AG10803 (cell line): ENCODE measurements around the gene GPBP1.
"Not testable (repeated sequence)": the region's sequence is repeated elsewhere in the genome, so short reads cannot be mapped to it uniquely, and the experiment has no call there.

Experiments
- DNase-seq: peaks from one replicate; pipeline ENCODE4 v3.0.0; 2010; ENCODE audit warnings: low read depth
- H3K4me3 ChIP-seq: 2 replicates; pipeline ENCODE4 v1.5.1; 2011; ENCODE audit warnings: mild to moderate bottlenecking, low read length, control low read depth
- TF ChIP-seq, protein P1 (sequence below): conservative IDR thresholded peaks from 2 replicates; pipeline ENCODE4 v1.5.1; 2011; ENCODE audit warnings: mild to moderate bottlenecking, low read length, control low read depth, inconsistent platforms

The GPBP1 gene

DNA sequence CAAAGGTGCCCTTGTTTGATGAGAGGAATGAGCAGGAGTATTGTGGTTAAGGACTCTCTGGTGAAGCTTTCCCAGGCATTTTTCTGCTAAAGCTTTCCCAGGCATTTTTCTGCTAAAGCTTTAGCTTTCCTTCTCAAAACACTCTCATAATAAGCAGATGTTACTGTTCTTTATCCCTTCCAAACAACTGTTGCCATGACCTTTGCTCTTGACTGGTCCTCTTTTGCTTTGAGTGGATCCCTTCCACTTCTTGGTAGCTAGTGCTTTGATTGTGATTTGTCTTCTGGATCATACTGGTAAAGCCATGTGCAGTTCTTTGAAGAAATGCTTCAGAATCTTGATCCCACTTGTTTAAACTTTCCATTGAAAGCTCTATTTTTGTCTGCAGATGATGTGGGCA, 85.8 kb downstream of the GPBP1 start:
- TF ChIP-seq, protein P1, sequence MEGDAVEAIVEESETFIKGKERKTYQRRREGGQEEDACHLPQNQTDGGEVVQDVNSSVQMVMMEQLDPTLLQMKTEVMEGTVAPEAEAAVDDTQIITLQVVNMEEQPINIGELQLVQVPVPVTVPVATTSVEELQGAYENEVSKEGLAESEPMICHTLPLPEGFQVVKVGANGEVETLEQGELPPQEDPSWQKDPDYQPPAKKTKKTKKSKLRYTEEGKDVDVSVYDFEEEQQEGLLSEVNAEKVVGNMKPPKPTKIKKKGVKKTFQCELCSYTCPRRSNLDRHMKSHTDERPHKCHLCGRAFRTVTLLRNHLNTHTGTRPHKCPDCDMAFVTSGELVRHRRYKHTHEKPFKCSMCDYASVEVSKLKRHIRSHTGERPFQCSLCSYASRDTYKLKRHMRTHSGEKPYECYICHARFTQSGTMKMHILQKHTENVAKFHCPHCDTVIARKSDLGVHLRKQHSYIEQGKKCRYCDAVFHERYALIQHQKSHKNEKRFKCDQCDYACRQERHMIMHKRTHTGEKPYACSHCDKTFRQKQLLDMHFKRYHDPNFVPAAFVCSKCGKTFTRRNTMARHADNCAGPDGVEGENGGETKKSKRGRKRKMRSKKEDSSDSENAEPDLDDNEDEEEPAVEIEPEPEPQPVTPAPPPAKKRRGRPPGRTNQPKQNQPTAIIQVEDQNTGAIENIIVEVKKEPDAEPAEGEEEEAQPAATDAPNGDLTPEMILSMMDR: no peak
- no peak overlapping the region for H3K4me3 ChIP-seq
- peak; percentile 8 for DNase-seq

DNA sequence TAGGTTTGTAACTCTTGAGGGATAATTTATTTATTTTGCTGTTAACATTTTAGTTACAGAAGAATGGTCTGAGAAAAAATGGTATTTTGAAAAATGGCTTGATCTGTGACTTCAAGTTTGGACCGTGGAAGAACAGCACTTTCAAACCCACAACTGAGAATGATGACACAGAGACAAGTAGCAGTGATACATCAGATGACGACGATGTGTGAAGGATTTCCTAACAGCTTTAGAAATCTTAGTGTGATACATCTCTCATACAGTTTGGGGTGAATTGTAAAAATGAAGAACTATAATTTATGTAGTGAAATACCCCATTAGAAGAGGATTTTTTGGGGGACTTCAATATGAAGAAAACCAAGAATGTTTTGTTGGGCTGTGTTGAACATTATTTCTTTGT, 88.7 kb downstream of the GPBP1 start:
- H3K4me3 ChIP-seq: no peak overlapping the region
- DNase-seq: no peak
- TF ChIP-seq, protein P1: no peak

GRCh38 chr5:57267805-57268204, 93.9 kb downstream of the GPBP1 start:
- no peak overlapping the region for H3K4me3 ChIP-seq
- TF ChIP-seq, protein P1: no peak
- peak; percentile 3 for DNase-seq

DNA sequence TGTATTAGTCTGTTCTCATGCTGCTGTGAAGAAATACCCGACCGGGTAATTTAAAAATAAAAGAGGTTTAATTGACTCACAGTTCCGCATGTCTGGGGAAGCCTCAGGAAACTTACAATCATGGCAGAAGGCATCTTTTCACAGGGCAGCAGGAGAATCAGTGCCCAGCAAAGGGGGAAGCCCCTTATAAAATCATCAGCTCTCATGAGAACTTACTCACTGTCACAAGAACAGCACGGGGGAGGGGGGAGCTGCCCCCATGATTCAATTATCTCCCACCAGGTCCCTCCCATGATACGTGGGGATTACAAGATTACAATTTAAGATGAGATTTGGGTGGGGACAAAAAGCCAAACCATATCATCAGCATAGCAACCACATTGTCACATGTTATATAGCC, 102.5 kb downstream of the GPBP1 start:
- no peak overlapping the region for H3K4me3 ChIP-seq
- no peak for DNase-seq
- TF ChIP-seq, protein P1: no peak

- TF ChIP-seq, protein P1: peak; percentile 37
- peak; percentile 23 for DNase-seq
- H3K4me3 ChIP-seq: no peak overlapping the region
These were observed 103.2 kb downstream of the GPBP1 start for GRCh38 chr5:57277085-57277484.

DNA sequence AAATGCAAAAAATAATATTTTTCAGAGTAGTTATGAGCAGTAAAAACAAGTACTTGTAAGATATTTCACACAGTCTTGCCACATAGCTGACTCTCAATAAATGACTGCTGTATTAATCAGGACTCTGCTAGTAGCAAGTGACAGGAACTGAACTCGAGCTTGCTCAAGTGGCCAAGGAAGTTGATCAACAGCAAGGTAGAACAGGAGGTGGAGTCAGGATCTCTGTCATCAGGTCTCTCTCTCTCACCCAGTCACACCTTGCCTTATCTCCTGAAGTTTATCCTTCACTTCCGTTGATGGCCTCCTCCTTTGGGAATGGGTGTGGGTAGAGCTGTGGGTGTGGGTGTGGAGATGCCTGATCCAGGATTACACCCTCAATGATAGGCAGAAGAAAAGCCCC, 107.0 kb downstream of the GPBP1 start:
- TF ChIP-seq, protein P1: no peak
- no peak overlapping the region for H3K4me3 ChIP-seq
- DNase-seq: no peak

DNA sequence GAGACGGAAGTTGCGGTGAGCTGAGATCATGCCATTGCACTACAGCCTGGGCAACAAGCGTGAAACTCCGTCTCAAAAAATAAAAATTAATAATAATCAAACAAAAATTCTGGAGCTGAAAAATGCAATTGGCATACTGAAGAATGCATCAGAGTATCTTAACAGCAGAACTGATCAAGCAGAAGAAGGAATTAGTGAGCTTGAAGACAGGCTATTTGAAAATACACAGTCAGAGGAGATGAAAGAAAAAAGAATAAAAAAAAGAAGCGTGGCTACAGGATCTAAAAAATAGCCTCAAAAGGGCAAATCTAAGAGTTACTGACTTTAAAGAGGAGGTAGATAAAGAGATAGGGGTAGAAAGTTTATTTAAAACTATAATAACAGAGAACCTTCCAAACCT, 111.2 kb downstream of the GPBP1 start:
- not testable (repeated sequence) for DNase-seq, H3K4me3 ChIP-seq

DNA sequence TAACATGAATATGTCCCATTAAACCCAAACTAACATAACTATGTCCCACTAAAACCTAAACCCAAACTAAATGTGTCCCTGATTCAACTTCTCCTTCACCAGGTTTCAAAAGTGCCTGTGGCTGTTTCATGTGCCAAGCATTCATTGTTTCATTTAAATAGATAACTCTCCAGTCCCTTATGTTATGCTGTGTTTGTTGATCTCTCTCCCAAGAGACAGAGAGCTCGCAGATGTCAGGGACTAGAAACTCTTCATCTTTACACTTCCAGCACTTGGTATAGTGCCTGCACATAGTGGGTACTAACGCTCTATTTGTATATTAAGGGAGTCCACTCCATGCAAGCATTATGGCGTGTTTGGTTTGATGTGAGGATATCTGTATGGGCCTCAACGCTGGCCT, 118.0 kb downstream of the GPBP1 start:
- TF ChIP-seq, protein P1: no peak
- no peak overlapping the region for H3K4me3 ChIP-seq
- no peak for DNase-seq
